SW480 (cell line): ENCODE results near the gene ZNF512.
A peak's percentile ranks its signal among the peaks of the same experiment; 100 is the strongest.
"Not testable (repeated sequence)": the region's sequence is repeated elsewhere in the genome, so short reads cannot be mapped to it uniquely, and the experiment has no call there.

Experiments
- DNase-seq: peaks from one replicate; pipeline ENCODE4 v3.0.0-alpha.2; 2016; ENCODE audit warnings: low spot score

The ZNF512 gene

GRCh38 chr2:27582129-27582694 is 630 bp upstream of the ZNF512 start:
- DNase-seq: no peak

GRCh38 chr2:27583390-27583915 is 611 bp downstream of the ZNF512 start:
- DNase-seq: peak; percentile 8

- no peak for DNase-seq
These were observed 1.8 kb downstream of the ZNF512 start for GRCh38 chr2:27584597-27584996.

GRCh38 chr2:27587025-27587424 is 4.2 kb downstream of the ZNF512 start:
- DNase-seq: no peak

GRCh38 chr2:27588308-27588707 is 5.5 kb downstream of the ZNF512 start:
- no peak for DNase-seq

GRCh38 chr2:27591745-27592144 is 8.9 kb downstream of the ZNF512 start:
- DNase-seq: no peak

GRCh38 chr2:27593240-27593639 is 10.4 kb downstream of the ZNF512 start:
- no peak for DNase-seq

GRCh38 chr2:27594020-27594703 is 11.3 kb downstream of the ZNF512 start:
- DNase-seq: not testable (repeated sequence)

- DNase-seq: not testable (repeated sequence)
These were observed 12.6 kb downstream of the ZNF512 start for GRCh38 chr2:27595412-27595811.

- no peak for DNase-seq
These were observed 13.8 kb downstream of the ZNF512 start for GRCh38 chr2:27596627-27597026.

- DNase-seq: no peak
These were observed 23.8 kb downstream of the ZNF512 start for GRCh38 chr2:27606611-27607010.

- no peak for DNase-seq
These were observed 31.1 kb downstream of the ZNF512 start for GRCh38 chr2:27613985-27614384.

- DNase-seq: no peak
These were observed 32.5 kb downstream of the ZNF512 start for GRCh38 chr2:27615316-27615715.

- no peak for DNase-seq
These were observed 38.7 kb downstream of the ZNF512 start for GRCh38 chr2:27621524-27621923.

GRCh38 chr2:27622921-27623384 is 40.1 kb downstream of the ZNF512 start:
- no peak for DNase-seq

GRCh38 chr2:27624943-27625342 is 42.1 kb downstream of the ZNF512 start:
- DNase-seq: no peak

GRCh38 chr2:27626323-27626722 is 43.5 kb downstream of the ZNF512 start:
- DNase-seq: not testable (repeated sequence)

GRCh38 chr2:27626921-27627320 is 44.1 kb downstream of the ZNF512 start:
- DNase-seq: not testable (repeated sequence)

GRCh38 chr2:27627963-27628766 is 45.3 kb downstream of the ZNF512 start:
- peak; percentile 73 for DNase-seq

- DNase-seq: peak; percentile 95
These were observed 46.2 kb downstream of the ZNF512 start, which contains the start of the genes CCDC121 and GPN1 for GRCh38 chr2:27628767-27629709. Gene CCDC121 (minus strand): TSS chr2:27629012. CDS start chr2:27627799, 1,213 bp downstream. Gene GPN1 (plus strand): TSS chr2:27629050. CDS start chr2:27629059, 9 bp downstream.

- DNase-seq: not testable (repeated sequence)
These were observed 47.4 kb downstream of the ZNF512 start for GRCh38 chr2:27630257-27630656.
